OCI-LY7 (cell line): ENCODE measurements around the gene ROMO1. TPM values are rescaled to one million over a fixed set of nuclear protein-coding genes. Genes with fewer than 3 reads are reported as not detected.

Experiments
- BruUV-seq: library from RNA; stranded (reverse); fragments of 400-500 nt; replicated peaks from 2 replicates; lab custom pipeline; 2021; lab: Mats Ljungman, UMichigan
- CTCF ChIA-PET: fragments of 300-600 bp; sonication (Branson Sonifier 250); formaldehyde crosslinking; loops from one replicate; lab custom pipeline; 2022; ENCODE audit warnings: antibody characterized with exemption; ENCODE audit not compliant: unreplicated experiment; lab: Charles Lee
- POLR2A ChIA-PET: fragments of 300-600 bp; sonication (Branson Sonifier 250); formaldehyde crosslinking; loops from one replicate; lab custom pipeline; 2022; ENCODE audit warnings: antibody characterized with exemption; lab: Charles Lee
- DNase-seq: peaks from one replicate; pipeline ENCODE4 v3.0.0-alpha.2; 2015; ENCODE audit warnings: low spot score
- H2AFZ ChIP-seq: fragments of 200-600 bp; sonication (generic), shearing (Covaris generic); 2 replicates; pipeline ENCODE4 v1.6.1; 2014; ENCODE audit warnings: mild to moderate bottlenecking, antibody characterized with exemption, low read length, moderate library complexity
- H3K27ac ChIP-seq: fragments of 200-600 bp; sonication (generic); 2 replicates; pipeline ENCODE4 v1.5.1; 2014; ENCODE audit warnings: mixed run types, low read depth, mild to moderate bottlenecking, moderate library complexity, low read length, inconsistent platforms; ENCODE audit not compliant: poor library complexity, severe bottlenecking
- H3K36me3 ChIP-seq: fragments of 200-600 bp; sonication (generic); 2 replicates; pipeline ENCODE4 v1.6.1; 2014; ENCODE audit warnings: mild to moderate bottlenecking, antibody characterized with exemption, low read length, moderate library complexity, mixed read lengths; ENCODE audit not compliant: insufficient read depth
- H3K4me1 ChIP-seq: fragments of 200-600 bp; sonication (generic); 2 replicates; pipeline ENCODE4 v1.5.1; 2014; ENCODE audit warnings: mild to moderate bottlenecking, low read length; ENCODE audit not compliant: insufficient read depth, poor library complexity, severe bottlenecking
- H3K4me2 ChIP-seq: fragments of 200-600 bp; sonication (generic); 2 replicates; pipeline ENCODE4 v1.6.1; 2014; ENCODE audit warnings: mild to moderate bottlenecking, low read length
- H3K4me3 ChIP-seq: fragments of 200-600 bp; sonication (generic); 2 replicates; pipeline ENCODE4 v1.5.1; 2014; ENCODE audit warnings: mild to moderate bottlenecking, low read depth, low read length; ENCODE audit not compliant: poor library complexity, severe bottlenecking
- H3K79me2 ChIP-seq: fragments of 200-600 bp; sonication (generic); 2 replicates; pipeline ENCODE4 v1.6.1; 2016; ENCODE audit warnings: low read depth, mild to moderate bottlenecking, low read length, moderate library complexity, mixed read lengths; ENCODE audit not compliant: insufficient read depth
- H3K9me2 ChIP-seq: fragments of 200-600 bp; sonication (generic); 2 replicates; pipeline ENCODE4 v1.6.1; 2016; ENCODE audit warnings: mild to moderate bottlenecking, low read length, mixed read lengths; ENCODE audit not compliant: insufficient read depth
- H3K9me3 ChIP-seq: fragments of 200-600 bp; sonication (generic); 2 replicates; pipeline ENCODE4 v1.6.1; 2014; ENCODE audit warnings: mild to moderate bottlenecking, mixed run types, low read length, mixed read lengths
- H4K20me1 ChIP-seq: fragments of 200-600 bp; sonication (generic); 2 replicates; pipeline ENCODE4 v1.6.1; 2014; ENCODE audit warnings: mild to moderate bottlenecking, antibody characterized with exemption, low read length, moderate library complexity, mixed read lengths; ENCODE audit not compliant: insufficient read depth
- CTCF ChIP-seq: fragments of 200-600 bp; sonication (generic); conservative IDR thresholded peaks from 2 replicates; pipeline ENCODE4 v1.5.1; 2014; ENCODE audit warnings: mild to moderate bottlenecking, antibody characterized with exemption, low read length, moderate library complexity, mixed read lengths
- EZH2phosphoT487 ChIP-seq: fragments of 200-600 bp; sonication (generic); IDR thresholded peaks from 2 replicates; pipeline ENCODE4 v1.6.1; 2018; ENCODE audit warnings: low read depth, borderline replicate concordance, mild to moderate bottlenecking, mixed run types, antibody characterized with exemption, low read length, moderate library complexity, mixed read lengths
- intact Hi-C: fragments of 100-400 bp; cut with micrococcal nuclease; formaldehyde crosslinking; loops from one replicate; pipeline ENCODE4 v1.10.0; 2022; ENCODE audit not compliant: unreplicated experiment
- total RNA-seq, 2 experiments: library from RNA; depleted of rRNA in 1 of 2; stranded (reverse); fragments of >200 nt in 1 of 2; shearing (Covaris generic) in 1 of 2; gene quantifications; 2 replicates each; pipeline ENCODE4 v1.2.3, GENCODE V29; 2014 to 2022

ROMO1 gene
- total RNA-seq, 2 experiments from 2014 or later = 164 to 393 TPM

- TF ChIP-seq CTCF = no peak
- TF ChIP-seq EZH2phosphoT487 = no peak
- Histone ChIP-seq H3K4me3 (no peak overlapping the region), H3K27ac (no peak overlapping the region), H3K4me1 (no peaks in the 10 kb centered on the region), H3K36me3 (peaks cover 99% of the 10 kb centered on the region), H3K79me2 (peaks cover 90% of the 10 kb centered on the region; the same call in 1 of the 2 replicates), H3K9me3 (no peaks in the 10 kb centered on the region), H3K9me2 (no peaks in the 10 kb centered on the region), H2AFZ (no peak overlapping the region), H3K4me2 (no peak overlapping the region), H4K20me1 (peaks cover 17% of the 10 kb centered on the region; the same call in 1 of the 2 replicates)
- no TSS peak for BruUV-seq
- intact Hi-C loops = no loop called here
- ChIA-PET POLR2A (interaction anchor here (0.6 to 2.0 kb wide), 3 partner anchors 7 to 162 kb away, joined by 3 to 5 read pairs (median 4); no protein-coding TSS in a partner anchor), CTCF (interaction anchor here (0.6 kb wide), 1 partner anchor 186 kb away, joined by 3 read pairs; no protein-coding TSS in a partner anchor)
- no peak for DNase-seq
These were observed 19.9 kb downstream of the ROMO1 start for GRCh38 chr20:35718972-35719635.

GRCh38 chr20:35719717-35720116 is 20.5 kb downstream of the ROMO1 start:
- ChIA-PET CTCF (interaction anchor here (0.6 kb wide), 1 partner anchor 185 kb away, joined by 3 read pairs; no protein-coding TSS in a partner anchor), POLR2A (interaction anchor here (0.7 to 2.0 kb wide), 3 partner anchors 8 to 24 kb away, joined by 3 to 5 read pairs (median 4); no protein-coding TSS in a partner anchor)
- H3K27ac ChIP-seq = no peak overlapping the region
- no peaks in the 10 kb centered on the region for H3K9me2 ChIP-seq
- no peaks in the 10 kb centered on the region for H3K9me3 ChIP-seq
- H2AFZ ChIP-seq = no peak overlapping the region
- peaks cover 22% of the 10 kb centered on the region for H4K20me1 ChIP-seq
- no peak overlapping the region for H3K4me2 ChIP-seq
- DNase-seq = no peak
- H3K79me2 ChIP-seq = peaks cover 90% of the 10 kb centered on the region; the same call in 1 of the 2 replicates
- intact Hi-C loops = no loop called here
- H3K4me1 ChIP-seq = no peaks in the 10 kb centered on the region
- H3K36me3 ChIP-seq = peaks cover 99% of the 10 kb centered on the region
- no peak for TF ChIP-seq EZH2phosphoT487
- H3K4me3 ChIP-seq = no peak overlapping the region
- no TSS peak for BruUV-seq

GRCh38 chr20:35720165-35721123 is 21.2 kb downstream of the ROMO1 start:
- no peak overlapping the region for H3K4me2 ChIP-seq
- ChIA-PET CTCF (interaction anchor here (0.6 kb wide), 1 partner anchor 185 kb away, joined by 3 read pairs; no protein-coding TSS in a partner anchor), POLR2A (interaction anchor here (0.7 to 2.0 kb wide), 2 partner anchors 14 to 23 kb away, joined by 3 to 5 read pairs; no protein-coding TSS in a partner anchor)
- H3K9me3 ChIP-seq = no peaks in the 10 kb centered on the region
- peaks cover 99% of the 10 kb centered on the region for H3K36me3 ChIP-seq
- H2AFZ ChIP-seq = no peak overlapping the region
- no peak for TF ChIP-seq EZH2phosphoT487
- TF ChIP-seq CTCF = no peak
- no peak overlapping the region for H3K27ac ChIP-seq
- no TSS peak for BruUV-seq
- no peaks in the 10 kb centered on the region for H3K9me2 ChIP-seq
- intact Hi-C loops = no loop called here
- no peak for DNase-seq
- peaks cover 18% of the 10 kb centered on the region for H4K20me1 ChIP-seq
- peaks cover 91% of the 10 kb centered on the region; the same call in 1 of the 2 replicates for H3K79me2 ChIP-seq
- H3K4me1 ChIP-seq = no peaks in the 10 kb centered on the region
- no peak overlapping the region for H3K4me3 ChIP-seq
